Measurements from ENCODE around the gene IGDCC3.

Gene IGDCC3

GRCh38 chr15:65365229-65365628 is 12.6 kb downstream of the IGDCC3 start:
- Histone ChIP-seq H3K4me2 (ENCODE audit: low read length, poor library complexity, severe bottlenecking) (no peak overlapping the region), H3K9me3 (ENCODE audit: control insufficient read depth, low read length) (no peaks in the 10 kb centered on the region), H2AFZ (ENCODE audit: low read depth, low read length) (no peak overlapping the region), H4K91ac (ENCODE audit: low read length) (no peak overlapping the region), H3K4me3 (ENCODE audit: insufficient read depth in 1 of 2, low read depth in 1 of 2, low read length in 2 of 2) (no peak overlapping the region), H3K4me1 (ENCODE audit: control insufficient read depth, insufficient read depth, low read depth, low read length) (peaks cover 10% of the 10 kb centered on the region), H3K14ac (ENCODE audit: low read length in 2 of 2) (peak overlapping the region in 1 of 2 experiments; percentile 14), H3K79me1 (replicated peaks; ENCODE audit: low read length, poor library complexity, severe bottlenecking) (no peaks in the 10 kb centered on the region), H3K9ac (ENCODE audit: low read length) (no peak overlapping the region), H2BK120ac (ENCODE audit: low read depth, low read length) (no peak overlapping the region), H3K18ac (ENCODE audit: low read depth in 1 of 2, low read length in 2 of 2) (no peak overlapping the region), H2AK5ac (ENCODE audit: low read length, severe bottlenecking) (no peak overlapping the region), H3K27ac (ENCODE audit: low read length, poor library complexity, severe bottlenecking) (no peak overlapping the region), H3K23ac (ENCODE audit: low read length in 2 of 2) (no peak overlapping the region), H2BK5ac (ENCODE audit: low read depth, low read length, poor library complexity, severe bottlenecking) (no peak overlapping the region), H3K27me3 (ENCODE audit: control insufficient read depth in 1 of 2, insufficient read depth in 1 of 2, low read length in 2 of 2) (peaks cover 14 to 60% of the 10 kb centered on the region in 2 experiments), H3K36me3 (ENCODE audit: control insufficient read depth in 1 of 2, insufficient read depth in 2 of 2, low read depth in 1 of 2, low read length in 2 of 2) (no peaks in the 10 kb centered on the region), H4K8ac (ENCODE audit: low read length) (no peak overlapping the region), H3K4ac (ENCODE audit: low read depth in 1 of 2, low read length in 2 of 2) (no peak overlapping the region), H2BK12ac (ENCODE audit: low read length in 2 of 2) (peak overlapping the region in 1 of 2 experiments; percentile 32), H2BK15ac (ENCODE audit: low read depth, poor library complexity, severe bottlenecking) (peak overlapping the region; percentile 86)
- DNase-seq = peak; percentile 40
- 10% methylated on average over 2 of the region's 2 CpGs for WGBS

- H2BK120ac ChIP-seq (ENCODE audit: low read depth, low read length) = no peak overlapping the region
- 95% methylated on average over 2 of the region's 2 CpGs for WGBS
- H3K4ac ChIP-seq (ENCODE audit: low read depth in 1 of 2, low read length in 2 of 2) = no peak overlapping the region
- H3K23ac ChIP-seq (ENCODE audit: low read length in 2 of 2) = no peak overlapping the region
- H3K4me3 ChIP-seq (ENCODE audit: insufficient read depth in 1 of 2, low read depth in 1 of 2, low read length in 2 of 2) = no peak overlapping the region
- H4K8ac ChIP-seq (ENCODE audit: low read length) = no peak overlapping the region
- no peak for DNase-seq
- H3K79me1 ChIP-seq (replicated peaks; ENCODE audit: low read length, poor library complexity, severe bottlenecking) = no peaks in the 10 kb centered on the region
- no peak overlapping the region for H3K27ac ChIP-seq (ENCODE audit: low read length, poor library complexity, severe bottlenecking)
- no peak overlapping the region for H2BK5ac ChIP-seq (ENCODE audit: low read depth, low read length, poor library complexity, severe bottlenecking)
- no peak overlapping the region for H2BK15ac ChIP-seq (ENCODE audit: low read depth, poor library complexity, severe bottlenecking)
- peak overlapping the region in 1 of 2 experiments; percentile 29 for H2BK12ac ChIP-seq (ENCODE audit: low read length in 2 of 2)
- H2AFZ ChIP-seq (ENCODE audit: low read depth, low read length) = no peak overlapping the region
- H3K9ac ChIP-seq (ENCODE audit: low read length) = no peak overlapping the region
- H2AK5ac ChIP-seq (ENCODE audit: low read length, severe bottlenecking) = no peak overlapping the region
- no peaks in the 10 kb centered on the region for H3K9me3 ChIP-seq (ENCODE audit: control insufficient read depth, low read length)
- no peaks in the 10 kb centered on the region for H3K36me3 ChIP-seq (ENCODE audit: control insufficient read depth in 1 of 2, insufficient read depth in 2 of 2, low read depth in 1 of 2, low read length in 2 of 2)
- peaks cover 10% of the 10 kb centered on the region for H3K4me1 ChIP-seq (ENCODE audit: control insufficient read depth, insufficient read depth, low read depth, low read length)
- H4K91ac ChIP-seq (ENCODE audit: low read length) = no peak overlapping the region
- H3K27me3 ChIP-seq (ENCODE audit: control insufficient read depth in 1 of 2, insufficient read depth in 1 of 2, low read length in 2 of 2) = peaks cover 19 to 60% of the 10 kb centered on the region in 2 experiments
- no peak overlapping the region for H3K4me2 ChIP-seq (ENCODE audit: low read length, poor library complexity, severe bottlenecking)
- no peak overlapping the region for H3K18ac ChIP-seq (ENCODE audit: low read depth in 1 of 2, low read length in 2 of 2)
- H3K14ac ChIP-seq (ENCODE audit: low read length in 2 of 2) = no peak overlapping the region
Measured at GRCh38 chr15:65363766-65364165, 14.0 kb downstream of the IGDCC3 start.

GRCh38 chr15:65363306-65363705 is 14.5 kb downstream of the IGDCC3 start:
- Histone ChIP-seq H3K14ac (ENCODE audit: low read length in 2 of 2) (no peak overlapping the region), H3K36me3 (ENCODE audit: control insufficient read depth in 1 of 2, insufficient read depth in 2 of 2, low read depth in 1 of 2, low read length in 2 of 2) (no peaks in the 10 kb centered on the region), H2BK12ac (ENCODE audit: low read length in 2 of 2) (no peak overlapping the region), H2BK5ac (ENCODE audit: low read depth, low read length, poor library complexity, severe bottlenecking) (no peak overlapping the region), H2BK15ac (ENCODE audit: low read depth, poor library complexity, severe bottlenecking) (no peak overlapping the region), H4K91ac (ENCODE audit: low read length) (no peak overlapping the region), H2BK120ac (ENCODE audit: low read depth, low read length) (no peak overlapping the region), H2AK5ac (ENCODE audit: low read length, severe bottlenecking) (no peak overlapping the region), H2AFZ (ENCODE audit: low read depth, low read length) (no peak overlapping the region), H3K18ac (ENCODE audit: low read depth in 1 of 2, low read length in 2 of 2) (no peak overlapping the region), H3K23ac (ENCODE audit: low read length in 2 of 2) (no peak overlapping the region), H3K4me3 (ENCODE audit: insufficient read depth in 1 of 2, low read depth in 1 of 2, low read length in 2 of 2) (no peak overlapping the region), H3K9ac (ENCODE audit: low read length) (no peak overlapping the region), H3K4me1 (ENCODE audit: control insufficient read depth, insufficient read depth, low read depth, low read length) (peaks cover 7% of the 10 kb centered on the region), H3K27ac (ENCODE audit: low read length, poor library complexity, severe bottlenecking) (no peak overlapping the region), H3K27me3 (ENCODE audit: control insufficient read depth in 1 of 2, insufficient read depth in 1 of 2, low read length in 2 of 2) (peaks cover 19 to 55% of the 10 kb centered on the region in 2 experiments), H4K8ac (ENCODE audit: low read length) (no peak overlapping the region), H3K4me2 (ENCODE audit: low read length, poor library complexity, severe bottlenecking) (no peak overlapping the region), H3K9me3 (ENCODE audit: control insufficient read depth, low read length) (no peaks in the 10 kb centered on the region), H3K4ac (ENCODE audit: low read depth in 1 of 2, low read length in 2 of 2) (no peak overlapping the region), H3K79me1 (replicated peaks; ENCODE audit: low read length, poor library complexity, severe bottlenecking) (no peaks in the 10 kb centered on the region)
- 93% methylated on average over 5 of the region's 7 CpGs for WGBS
- DNase-seq = no peak

GRCh38 chr15:65362491-65362890 is 15.3 kb downstream of the IGDCC3 start:
- no peak overlapping the region for H4K8ac ChIP-seq (ENCODE audit: low read length)
- H3K36me3 ChIP-seq (ENCODE audit: control insufficient read depth in 1 of 2, insufficient read depth in 2 of 2, low read depth in 1 of 2, low read length in 2 of 2) = no peaks in the 10 kb centered on the region
- no peak overlapping the region for H3K4me2 ChIP-seq (ENCODE audit: low read length, poor library complexity, severe bottlenecking)
- H3K27ac ChIP-seq (ENCODE audit: low read length, poor library complexity, severe bottlenecking) = no peak overlapping the region
- no peak overlapping the region for H2BK5ac ChIP-seq (ENCODE audit: low read depth, low read length, poor library complexity, severe bottlenecking)
- peaks cover 23 to 54% of the 10 kb centered on the region in 2 experiments for H3K27me3 ChIP-seq (ENCODE audit: control insufficient read depth in 1 of 2, insufficient read depth in 1 of 2, low read length in 2 of 2)
- no peak for DNase-seq
- H3K4ac ChIP-seq (ENCODE audit: low read depth in 1 of 2, low read length in 2 of 2) = no peak overlapping the region
- H4K91ac ChIP-seq (ENCODE audit: low read length) = no peak overlapping the region
- H3K4me3 ChIP-seq (ENCODE audit: insufficient read depth in 1 of 2, low read depth in 1 of 2, low read length in 2 of 2) = no peak overlapping the region
- no peak overlapping the region for H3K18ac ChIP-seq (ENCODE audit: low read depth in 1 of 2, low read length in 2 of 2)
- no peaks in the 10 kb centered on the region for H3K79me1 ChIP-seq (replicated peaks; ENCODE audit: low read length, poor library complexity, severe bottlenecking)
- no peak overlapping the region for H2BK12ac ChIP-seq (ENCODE audit: low read length in 2 of 2)
- H3K14ac ChIP-seq (ENCODE audit: low read length in 2 of 2) = no peak overlapping the region
- H3K9ac ChIP-seq (ENCODE audit: low read length) = no peak overlapping the region
- no peak overlapping the region for H2AK5ac ChIP-seq (ENCODE audit: low read length, severe bottlenecking)
- H3K4me1 ChIP-seq (ENCODE audit: control insufficient read depth, insufficient read depth, low read depth, low read length) = peaks cover 6% of the 10 kb centered on the region
- H2BK15ac ChIP-seq (ENCODE audit: low read depth, poor library complexity, severe bottlenecking) = no peak overlapping the region
- H3K23ac ChIP-seq (ENCODE audit: low read length in 2 of 2) = no peak overlapping the region
- no peak overlapping the region for H2AFZ ChIP-seq (ENCODE audit: low read depth, low read length)
- no peak overlapping the region for H2BK120ac ChIP-seq (ENCODE audit: low read depth, low read length)
- 83% methylated on average over 8 of the region's 8 CpGs for WGBS
- no peaks in the 10 kb centered on the region for H3K9me3 ChIP-seq (ENCODE audit: control insufficient read depth, low read length)

Measured in mesenchymal stem cell (in vitro differentiated cells and primary cell).